ENCODE results near the gene OR10J5.
A peak's percentile ranks its signal among the peaks of the same experiment; 100 is the strongest.
"Not testable (repeated sequence)": the region's sequence is repeated elsewhere in the genome, so short reads cannot be mapped to it uniquely, and the experiment has no call there.

OR10J5 gene

GRCh38 chr1:159509440-159510228, 26.2 kb downstream of the OR10J5 start:
- no peak for TF ChIP-seq CTCF (conservative IDR thresholded peaks at IDR 0.05; ENCODE audit: low read depth, low read length)

DNA sequence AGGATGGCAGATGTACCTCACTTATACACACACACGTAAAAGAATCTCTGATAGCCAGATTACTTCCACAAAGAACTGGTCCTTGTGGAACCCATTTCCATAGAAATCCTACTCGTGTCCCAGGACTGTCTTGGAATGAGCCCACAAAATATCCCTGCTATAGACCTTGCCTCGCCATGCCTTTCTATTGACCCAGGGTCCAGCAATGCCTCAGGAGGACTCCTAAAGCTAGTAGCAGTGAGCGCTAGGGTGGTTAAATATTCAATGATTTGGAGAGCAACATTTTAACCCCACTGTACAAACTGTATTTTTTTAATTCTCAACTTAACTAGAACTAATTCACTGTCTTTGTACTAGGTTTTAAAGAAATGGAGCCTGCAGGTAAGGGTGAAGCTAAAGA, 26.9 kb downstream of the OR10J5 start:
- no peak for DNase-seq (ENCODE audit: low read depth)
- no peak for TF ChIP-seq CTCF (conservative IDR thresholded peaks at IDR 0.05; ENCODE audit: low read depth, low read length)
- no peak overlapping the region for H3K4me3 ChIP-seq (ENCODE audit: low read length)

More at GRCh38 chr1:159509440-159510228, 26.2 kb downstream of the OR10J5 start:
- no peak overlapping the region for H3K4me3 ChIP-seq (ENCODE audit: low read length)
- no peak for DNase-seq (ENCODE audit: low read depth)

GRCh38 chr1:159505676-159506075, 30.1 kb downstream of the OR10J5 start:
- no peak overlapping the region for H3K4me3 ChIP-seq (ENCODE audit: low read length)
- no peak for DNase-seq (ENCODE audit: low read depth)
- TF ChIP-seq CTCF (conservative IDR thresholded peaks at IDR 0.05; ENCODE audit: low read depth, low read length): no peak

- H3K4me3 ChIP-seq (ENCODE audit: low read length): no peak overlapping the region
- no peak for TF ChIP-seq CTCF (conservative IDR thresholded peaks at IDR 0.05; ENCODE audit: low read depth, low read length)
- no peak for DNase-seq (ENCODE audit: low read depth)
Observed at GRCh38 chr1:159501082-159501481, 34.7 kb downstream of the OR10J5 start.

DNA sequence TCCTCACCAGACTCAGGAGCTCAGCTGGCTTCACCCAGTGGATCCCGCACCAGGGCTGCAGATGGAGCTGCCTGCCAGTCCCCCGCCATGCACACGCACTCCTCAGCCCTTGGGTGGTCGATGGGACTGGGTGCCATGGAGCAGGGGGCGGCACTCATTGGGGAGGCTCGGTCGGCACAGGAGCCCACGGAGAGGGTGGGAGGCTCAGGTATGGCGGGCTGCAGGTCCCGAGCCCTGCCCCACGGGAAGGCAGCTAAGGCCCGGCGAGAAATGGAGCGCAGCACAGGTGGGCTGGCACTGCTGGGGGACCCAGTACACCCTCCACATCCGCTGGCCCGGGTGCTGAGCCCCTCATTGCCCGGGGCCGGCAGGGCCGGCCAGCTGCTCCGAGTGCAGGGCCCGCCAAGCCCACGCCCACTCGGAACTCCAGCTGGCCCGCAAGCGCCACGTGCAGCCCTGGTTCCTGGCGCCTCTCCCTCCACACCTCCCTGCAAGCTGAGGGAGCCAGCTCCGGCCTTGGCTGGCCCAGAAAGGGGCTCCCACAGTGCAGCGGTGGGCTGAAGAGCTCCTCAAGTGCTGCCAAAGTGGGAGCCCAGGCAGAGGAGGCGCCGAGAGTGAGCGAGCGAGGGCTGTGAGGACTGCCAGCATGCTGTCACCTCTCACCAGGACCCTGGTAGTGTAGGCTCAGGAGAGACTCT, 41.1 kb downstream of the OR10J5 start:
- DNase-seq (ENCODE audit: low read depth); H3K4me3 ChIP-seq (ENCODE audit: low read length): not testable (repeated sequence)

DNA sequence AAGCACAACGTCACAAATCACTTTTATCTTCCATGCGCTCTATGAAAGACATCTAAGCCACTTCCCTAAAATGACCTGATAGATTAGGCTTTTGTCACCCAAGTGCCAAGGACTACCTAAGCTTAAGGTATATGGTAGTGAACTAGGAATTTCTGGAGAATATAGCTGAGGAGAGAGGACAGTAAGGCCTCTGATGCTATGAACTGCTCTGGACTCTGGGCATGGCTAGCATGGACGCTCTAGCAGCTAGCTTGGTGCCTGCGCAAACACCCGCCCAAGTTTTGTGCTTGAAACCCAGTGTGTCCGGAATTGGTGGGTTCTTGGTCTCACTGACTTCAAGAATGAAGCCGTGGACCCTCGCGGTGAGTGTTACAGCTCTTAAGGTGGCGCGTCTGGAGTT, 42.5 kb downstream of the OR10J5 start:
- no peak for DNase-seq (ENCODE audit: low read depth)
- H3K4me3 ChIP-seq (ENCODE audit: low read length): no peak overlapping the region
- TF ChIP-seq CTCF (conservative IDR thresholded peaks at IDR 0.05; ENCODE audit: low read depth, low read length): no peak

DNA sequence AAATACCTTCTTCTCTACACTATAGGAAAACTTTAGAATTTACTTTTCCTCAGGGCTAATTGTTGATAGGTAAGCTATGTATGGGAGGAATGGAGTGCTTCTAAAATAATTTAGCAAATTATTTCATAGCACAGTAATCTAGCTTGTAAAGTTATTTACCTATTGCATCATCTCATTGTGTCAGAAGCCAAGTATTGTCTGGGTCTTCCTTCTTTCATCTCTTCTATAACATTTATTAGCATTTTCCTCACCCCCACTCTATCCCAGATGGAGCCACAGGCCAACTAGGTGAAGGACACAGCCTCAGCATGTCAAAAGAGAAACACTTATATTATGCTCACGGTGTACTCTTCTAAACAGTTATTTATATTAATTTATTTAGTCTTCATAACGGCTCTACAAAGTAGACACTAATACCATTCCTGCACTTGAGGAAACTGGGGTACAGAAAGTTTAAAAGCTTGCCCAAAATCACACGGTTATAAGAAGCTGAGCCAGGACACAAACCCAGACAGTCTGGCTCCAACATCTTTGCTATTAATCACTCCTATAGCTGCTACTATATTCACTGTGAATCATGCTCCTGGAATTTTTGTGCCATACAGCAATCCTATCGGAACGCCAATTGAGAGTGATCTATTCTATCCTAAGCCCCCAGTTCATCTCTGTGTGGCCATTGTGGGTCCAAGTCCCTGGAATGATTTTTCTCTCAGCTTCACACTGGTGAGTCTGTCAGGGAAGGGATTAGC, 43.1 kb downstream of the OR10J5 start:
- no peak for TF ChIP-seq CTCF (conservative IDR thresholded peaks at IDR 0.05; ENCODE audit: low read depth, low read length)
- no peak overlapping the region for H3K4me3 ChIP-seq (ENCODE audit: low read length)
- DNase-seq (ENCODE audit: low read depth): peak; percentile 63
